SK-N-SH (cell line): ENCODE data around the gene PCK1. TPM values are rescaled to one million over a fixed set of nuclear protein-coding genes. Genes with fewer than 3 reads are reported as not detected.

Experiments
- CTCF ChIA-PET: fragments of 300-600, 350-600 bp; formaldehyde crosslinking; extraction: SDS; loops from one replicate; lab custom pipeline; 2021; lab: Yijun Ruan, JAX
- POLR2A ChIA-PET: fragments of 350-600 bp; sonication (Branson Sonifier 250); formaldehyde crosslinking; extraction: SDS; loops from one replicate; lab custom pipeline; 2020; ENCODE audit warnings: antibody characterized with exemption, inconsistent platforms; lab: Yijun Ruan, JAX
- DNase-seq: peaks from one replicate; pipeline ENCODE4 v3.0.0; 2012
- H2AFZ ChIP-seq: fragments of 200-600 bp; sonication (generic); 2 replicates; pipeline ENCODE4 v1.8.1; 2016; ENCODE audit warnings: antibody characterized with exemption, mild to moderate bottlenecking, low read depth
- H3F3A ChIP-seq: fragments of 200-600 bp; sonication (generic); replicated peaks from 2 replicates; pipeline ENCODE3; 2016; ENCODE audit warnings: antibody characterized with exemption, mild to moderate bottlenecking; ENCODE audit not compliant: insufficient read depth
- H3K27ac ChIP-seq, 2 experiments: fragments of 200-500 bp in 1 of 2; fragments of 200-600 bp in 1 of 2; sonication (Bioruptor generic) in 1 of 2; sonication (generic), shearing (Covaris generic) in 1 of 2; 2 replicates each; pipeline versions ENCODE4 v1.5.1 to v1.6.1; 2014 to 2016; ENCODE audit warnings: low read depth in 2 of 2, inconsistent platforms in 1 of 2, low read length in 1 of 2, mild to moderate bottlenecking in 1 of 2, mixed read lengths in 1 of 2
- H3K27me3 ChIP-seq: fragments of 200-600 bp; sonication (generic), shearing (Covaris generic); 2 replicates; pipeline ENCODE4 v1.6.1; 2016; ENCODE audit warnings: mixed run types; ENCODE audit not compliant: insufficient read depth
- H3K36me3 ChIP-seq, 2 experiments: fragments of 200-500 bp in 1 of 2; fragments of 200-600 bp in 1 of 2; sonication (Bioruptor generic) in 1 of 2; sonication (generic) in 1 of 2; replicated peaks in 1 of 2; 2 replicates each; pipeline versions ENCODE3 to v1.5.1; 2014 to 2016; ENCODE audit warnings: low read length in 1 of 2, mild to moderate bottlenecking in 1 of 2; ENCODE audit not compliant: insufficient read depth in 2 of 2, control insufficient read depth in 1 of 2
- H3K4me1 ChIP-seq, 2 experiments: fragments of 200-500 bp in 1 of 2; fragments of 200-600 bp in 1 of 2; sonication (Bioruptor generic) in 1 of 2; sonication (generic), shearing (Covaris generic) in 1 of 2; 2 replicates each; pipeline versions ENCODE4 v1.5.1 to v1.6.1; 2014 to 2016; ENCODE audit warnings: low read depth in 1 of 2, low read length in 1 of 2, mixed run types in 1 of 2; ENCODE audit not compliant: insufficient read depth in 2 of 2, control insufficient read depth in 1 of 2
- H3K4me2 ChIP-seq: fragments of 200-600 bp; sonication (generic), shearing (Covaris generic); 2 replicates; pipeline ENCODE4 v1.6.1; 2017; ENCODE audit warnings: mixed run types
- H3K4me3 ChIP-seq, 2 experiments: fragments of 200-500 bp in 1 of 2; fragments of 200-600 bp in 1 of 2; sonication (Bioruptor generic) in 1 of 2; sonication (generic), shearing (Covaris generic) in 1 of 2; 2 replicates each; pipeline versions ENCODE4 v1.5.1 to v1.8.1; 2014 to 2016; ENCODE audit warnings: low read depth in 2 of 2, inconsistent platforms in 1 of 2, low read length in 1 of 2, mild to moderate bottlenecking in 1 of 2, mixed read lengths in 1 of 2, moderate library complexity in 1 of 2
- H3K79me2 ChIP-seq: fragments of 200-600 bp; sonication (generic); 2 replicates; pipeline ENCODE4 v1.8.1; 2017; ENCODE audit warnings: mild to moderate bottlenecking; ENCODE audit not compliant: insufficient read depth
- H3K9ac ChIP-seq: fragments of 200-600 bp; sonication (generic); 2 replicates; pipeline ENCODE4 v1.6.1; 2017; ENCODE audit warnings: mixed run types
- H3K9me2 ChIP-seq: fragments of 200-600 bp; sonication (generic); 2 replicates; pipeline ENCODE4 v1.6.1; 2017; ENCODE audit warnings: mixed run types
- H3K9me3 ChIP-seq: fragments of 200-600 bp; sonication (generic); 2 replicates; pipeline ENCODE4 v1.6.1; 2017; ENCODE audit warnings: mixed run types, mild to moderate bottlenecking, moderate library complexity
- H4K20me1 ChIP-seq: fragments of 200-600 bp; sonication (generic); 2 replicates; pipeline ENCODE4 v1.6.1; 2017; ENCODE audit warnings: mild to moderate bottlenecking, mixed run types; ENCODE audit not compliant: insufficient read depth
- CHD2 ChIP-seq: fragments of 150-350 bp; IDR thresholded peaks from 2 replicates; pipeline ENCODE4 v1.6.1; 2018; ENCODE audit warnings: low read length; ENCODE audit not compliant: partially characterized antibody
- EZH2phosphoT487 ChIP-seq: fragments of 200-600 bp; sonication (generic); IDR thresholded peaks from 2 replicates; pipeline ENCODE4 v1.6.1; 2017; ENCODE audit warnings: low read depth, mixed run types, mild to moderate bottlenecking, antibody characterized with exemption, moderate library complexity, borderline replicate concordance
- GABPA ChIP-seq: IDR thresholded peaks from 2 replicates; pipeline ENCODE4 v1.4.0; 2012; ENCODE audit warnings: low read depth, mild to moderate bottlenecking
- GATA2 ChIP-seq: sonication (generic); formaldehyde crosslinking; IDR thresholded peaks from 2 replicates; pipeline ENCODE4 v1.5.0; 2020; ENCODE audit warnings: mild to moderate bottlenecking, missing genetic modification reagents
- MXI1 ChIP-seq: IDR thresholded peaks from 2 replicates; pipeline ENCODE4 v1.6.1; 2012; ENCODE audit warnings: mild to moderate bottlenecking, low read depth, low read length, improper control_type of control experiment
- NRF1 ChIP-seq: IDR thresholded peaks from 2 replicates; pipeline ENCODE4 v1.6.1; 2012; ENCODE audit warnings: low read depth, mild to moderate bottlenecking, low read length
- POLR2AphosphoS5 ChIP-seq: IDR thresholded peaks from 2 replicates; pipeline ENCODE4 v1.6.1; 2012; ENCODE audit warnings: low read depth, low read length
- RAD21 ChIP-seq: IDR thresholded peaks from 2 replicates; pipeline ENCODE4 v1.6.1; 2012; ENCODE audit warnings: mild to moderate bottlenecking, low read length
- RFX5 ChIP-seq: IDR thresholded peaks from 2 replicates; pipeline ENCODE4 v1.6.1; 2012; ENCODE audit warnings: mild to moderate bottlenecking, improper control_type of control experiment, low read length
- SIN3A ChIP-seq: IDR thresholded peaks from 2 replicates; pipeline ENCODE4 v1.6.1; 2012; ENCODE audit warnings: low read depth, mild to moderate bottlenecking, low read length, moderate library complexity, borderline replicate concordance
- SMC3 ChIP-seq: IDR thresholded peaks from 2 replicates; pipeline ENCODE4 v1.6.1; 2012; ENCODE audit warnings: low read depth, low read length, improper control_type of control experiment
- TAF1 ChIP-seq: IDR thresholded peaks from 2 replicates; pipeline ENCODE4 v1.6.1; 2012; ENCODE audit warnings: low read depth, mild to moderate bottlenecking, low read length, moderate library complexity, borderline replicate concordance
- YY1 ChIP-seq: IDR thresholded peaks from 2 replicates; pipeline ENCODE4 v1.4.0; 2012; ENCODE audit warnings: low read depth, mild to moderate bottlenecking
- WGBS: methylation state at CpG from one replicate; pipeline ENCODE4 v1.1.6; 2017; ENCODE audit warnings: low lambda C conversion rate; 5-methylcytosine and 5-hydroxymethylcytosine counted together
- polyA plus RNA-seq, 3 experiments: library from polyadenylated mRNA; depleted of rRNA; stranded (reverse); fragments of >200 nt; gene quantifications; 2 replicates each; pipeline ENCODE4 v1.2.3, GENCODE V29; 2012
- TF ChIP-seq, protein P1 (sequence below): fragments of 200-600 bp; sonication (generic); IDR thresholded peaks from 2 replicates; pipeline ENCODE4 v1.6.1; 2017; ENCODE audit warnings: antibody characterized with exemption, mild to moderate bottlenecking, moderate library complexity
- TF ChIP-seq, protein P2 (sequence below): IDR thresholded peaks from 2 replicates; pipeline ENCODE4 v1.4.0; 2012; ENCODE audit warnings: low read depth, borderline replicate concordance
- TF ChIP-seq, protein P3 (sequence below): IDR thresholded peaks from 2 replicates; pipeline ENCODE4 v1.4.0; 2012; ENCODE audit warnings: low read depth
- TF ChIP-seq, protein P4 (sequence below): fragments of 150-350 bp; IDR thresholded peaks from 2 replicates; pipeline ENCODE4 v1.6.1; 2016; ENCODE audit warnings: mild to moderate bottlenecking, low read depth, low read length

The PCK1 gene
- polyA plus RNA-seq, 1 of the 3 experiments (the other 2 are of a cell fraction), result not detected

DNA sequence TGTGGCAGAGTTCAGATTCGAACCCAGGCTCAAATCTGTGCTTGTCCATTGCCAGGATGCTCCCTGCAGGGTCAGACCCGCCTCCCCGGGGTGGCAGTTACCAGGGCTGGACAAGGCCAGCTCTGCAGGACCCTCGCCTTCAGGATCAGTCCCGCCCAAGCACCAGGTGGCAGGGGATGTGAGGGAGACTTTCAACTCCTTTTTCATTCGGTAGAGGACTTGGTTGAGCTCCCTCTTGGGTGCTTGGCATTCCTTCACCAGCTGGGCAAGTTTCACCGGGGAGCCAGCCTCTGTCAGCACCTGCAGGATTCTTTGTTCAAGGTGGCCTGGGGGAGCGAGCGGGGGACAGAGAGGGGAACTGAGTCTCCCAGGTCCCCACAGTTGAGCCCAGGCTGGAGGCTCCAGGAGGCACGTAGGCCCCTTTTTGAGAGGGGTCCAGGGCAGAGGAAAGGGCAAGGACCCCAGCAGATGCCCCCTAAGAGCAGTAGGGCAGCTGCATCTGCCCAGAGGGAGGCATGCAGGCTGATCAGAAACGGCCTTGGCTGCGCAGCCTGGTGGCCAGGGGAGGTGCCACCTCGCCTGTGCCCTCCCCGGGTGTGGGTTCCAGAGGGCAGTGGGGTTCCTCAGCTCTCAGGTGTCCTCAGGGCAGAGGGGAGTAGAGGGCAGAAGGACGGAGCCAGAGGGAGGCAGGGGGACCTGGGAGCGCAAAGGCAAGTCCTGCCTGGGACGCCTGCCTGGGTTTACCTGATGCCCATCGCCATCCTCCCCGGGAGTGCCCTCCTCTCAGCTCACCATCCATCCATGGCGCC, 55.4 kb downstream of the PCK1 start:
- no peaks in the 10 kb centered on the region; the same call in 1 of the 2 replicates for H3K27me3 ChIP-seq
- TF ChIP-seq YY1, result no peak
- TF ChIP-seq, protein P1, sequence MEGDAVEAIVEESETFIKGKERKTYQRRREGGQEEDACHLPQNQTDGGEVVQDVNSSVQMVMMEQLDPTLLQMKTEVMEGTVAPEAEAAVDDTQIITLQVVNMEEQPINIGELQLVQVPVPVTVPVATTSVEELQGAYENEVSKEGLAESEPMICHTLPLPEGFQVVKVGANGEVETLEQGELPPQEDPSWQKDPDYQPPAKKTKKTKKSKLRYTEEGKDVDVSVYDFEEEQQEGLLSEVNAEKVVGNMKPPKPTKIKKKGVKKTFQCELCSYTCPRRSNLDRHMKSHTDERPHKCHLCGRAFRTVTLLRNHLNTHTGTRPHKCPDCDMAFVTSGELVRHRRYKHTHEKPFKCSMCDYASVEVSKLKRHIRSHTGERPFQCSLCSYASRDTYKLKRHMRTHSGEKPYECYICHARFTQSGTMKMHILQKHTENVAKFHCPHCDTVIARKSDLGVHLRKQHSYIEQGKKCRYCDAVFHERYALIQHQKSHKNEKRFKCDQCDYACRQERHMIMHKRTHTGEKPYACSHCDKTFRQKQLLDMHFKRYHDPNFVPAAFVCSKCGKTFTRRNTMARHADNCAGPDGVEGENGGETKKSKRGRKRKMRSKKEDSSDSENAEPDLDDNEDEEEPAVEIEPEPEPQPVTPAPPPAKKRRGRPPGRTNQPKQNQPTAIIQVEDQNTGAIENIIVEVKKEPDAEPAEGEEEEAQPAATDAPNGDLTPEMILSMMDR, result no peak
- TF ChIP-seq, all 33 proteins: peak for 0
- CTCF ChIA-PET, result interaction anchor here (0.8 to 6.0 kb wide), 6 partner anchors 8 to 594 kb away, joined by 3 to 31 read pairs (median 5); no protein-coding TSS in a partner anchor
- 54% methylated on average over 10 of the region's 20 CpGs for WGBS
- Histone ChIP-seq H3K4me1 (no peaks in the 10 kb centered on the region), H3K27ac (no peak overlapping the region), H3K4me3 (no peak overlapping the region), H3K9me3 (no peaks in the 10 kb centered on the region), H2AFZ (no peak overlapping the region), H3K4me2 (no peak overlapping the region), H3K9me2 (no peaks in the 10 kb centered on the region), H3K36me3 (no peaks in the 10 kb centered on the region), H3K9ac (no peak overlapping the region), H3K79me2 (no peaks in the 10 kb centered on the region), H4K20me1 (no peaks in the 10 kb centered on the region), H3F3A (no peaks in the 10 kb centered on the region)
- POLR2A ChIA-PET, result no interaction called here
- DNase-seq, result no peak

DNA sequence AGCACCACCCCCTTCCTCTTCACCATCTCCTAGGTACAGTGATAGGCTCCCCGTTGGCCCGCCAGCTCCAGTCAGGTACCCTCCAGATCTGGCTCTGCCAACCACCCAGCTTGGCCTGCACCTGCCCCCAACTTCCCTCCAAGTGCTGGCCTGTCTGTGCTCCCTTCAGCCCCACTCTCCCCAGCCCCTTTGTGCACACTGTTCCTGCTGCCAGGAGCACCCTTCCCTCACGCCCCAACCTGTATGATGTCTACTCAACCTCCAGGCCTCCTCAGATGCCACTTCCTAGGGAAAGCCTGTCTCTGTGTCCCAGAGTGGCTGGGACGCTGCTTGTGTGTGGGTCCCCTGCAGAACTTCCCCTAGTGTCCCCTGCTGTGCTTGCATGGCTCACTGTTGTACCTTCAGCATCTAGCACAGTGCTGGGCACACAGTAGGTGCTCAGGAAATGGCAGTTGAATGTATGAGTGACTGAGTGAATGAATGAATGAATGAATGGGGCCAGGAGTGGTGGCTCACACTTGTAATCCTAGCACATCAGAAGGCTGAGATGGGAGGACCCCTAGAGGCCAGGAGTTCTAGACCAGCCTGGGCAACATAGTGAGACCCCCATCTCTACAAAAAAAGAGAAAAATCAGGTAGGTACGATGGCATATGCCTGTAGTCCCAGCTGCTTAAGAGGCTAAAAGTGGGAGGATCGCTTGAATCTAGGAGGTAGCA, 56.3 kb downstream of the PCK1 start:
- CTCF ChIA-PET, result interaction anchor here (0.8 to 6.0 kb wide), 7 partner anchors 11 to 596 kb away, joined by 3 to 31 read pairs (median 3); no protein-coding TSS in a partner anchor
- Histone ChIP-seq H3K9me3 (no peaks in the 10 kb centered on the region), H2AFZ (no peak overlapping the region), H3K9me2 (no peaks in the 10 kb centered on the region), H3K79me2 (no peaks in the 10 kb centered on the region), H3K27me3 (no peaks in the 10 kb centered on the region; the same call in 1 of the 2 replicates), H3K4me1 (no peaks in the 10 kb centered on the region), H3K4me2 (no peak overlapping the region), H3F3A (no peaks in the 10 kb centered on the region), H3K36me3 (no peaks in the 10 kb centered on the region), H3K4me3 (no peak overlapping the region), H4K20me1 (no peaks in the 10 kb centered on the region), H3K9ac (no peak overlapping the region), H3K27ac (no peak overlapping the region)
- POLR2A ChIA-PET, result no interaction called here
- WGBS, result 71% methylated on average over 6 of the region's 6 CpGs
- DNase-seq, result no peak
- no peak for TF ChIP-seq RFX5
- no peak for TF ChIP-seq GABPA
- no peak for TF ChIP-seq SMC3
- TF ChIP-seq, protein P2, sequence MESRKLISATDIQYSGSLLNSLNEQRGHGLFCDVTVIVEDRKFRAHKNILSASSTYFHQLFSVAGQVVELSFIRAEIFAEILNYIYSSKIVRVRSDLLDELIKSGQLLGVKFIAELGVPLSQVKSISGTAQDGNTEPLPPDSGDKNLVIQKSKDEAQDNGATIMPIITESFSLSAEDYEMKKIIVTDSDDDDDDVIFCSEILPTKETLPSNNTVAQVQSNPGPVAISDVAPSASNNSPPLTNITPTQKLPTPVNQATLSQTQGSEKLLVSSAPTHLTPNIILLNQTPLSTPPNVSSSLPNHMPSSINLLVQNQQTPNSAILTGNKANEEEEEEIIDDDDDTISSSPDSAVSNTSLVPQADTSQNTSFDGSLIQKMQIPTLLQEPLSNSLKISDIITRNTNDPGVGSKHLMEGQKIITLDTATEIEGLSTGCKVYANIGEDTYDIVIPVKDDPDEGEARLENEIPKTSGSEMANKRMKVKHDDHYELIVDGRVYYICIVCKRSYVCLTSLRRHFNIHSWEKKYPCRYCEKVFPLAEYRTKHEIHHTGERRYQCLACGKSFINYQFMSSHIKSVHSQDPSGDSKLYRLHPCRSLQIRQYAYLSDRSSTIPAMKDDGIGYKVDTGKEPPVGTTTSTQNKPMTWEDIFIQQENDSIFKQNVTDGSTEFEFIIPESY, result no peak
- no peak for TF ChIP-seq TAF1
- TF ChIP-seq, protein P1, result no peak
- TF ChIP-seq EZH2phosphoT487, result no peak
- TF ChIP-seq RAD21, result no peak
- no peak for TF ChIP-seq CHD2
- no peak for TF ChIP-seq NRF1
- TF ChIP-seq GATA2, result no peak
- no peak for TF ChIP-seq SIN3A
- no peak for TF ChIP-seq MXI1
- TF ChIP-seq, protein P3, sequence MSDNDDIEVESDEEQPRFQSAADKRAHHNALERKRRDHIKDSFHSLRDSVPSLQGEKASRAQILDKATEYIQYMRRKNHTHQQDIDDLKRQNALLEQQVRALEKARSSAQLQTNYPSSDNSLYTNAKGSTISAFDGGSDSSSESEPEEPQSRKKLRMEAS, result no peak
- TF ChIP-seq POLR2AphosphoS5, result no peak
- TF ChIP-seq, protein P4, sequence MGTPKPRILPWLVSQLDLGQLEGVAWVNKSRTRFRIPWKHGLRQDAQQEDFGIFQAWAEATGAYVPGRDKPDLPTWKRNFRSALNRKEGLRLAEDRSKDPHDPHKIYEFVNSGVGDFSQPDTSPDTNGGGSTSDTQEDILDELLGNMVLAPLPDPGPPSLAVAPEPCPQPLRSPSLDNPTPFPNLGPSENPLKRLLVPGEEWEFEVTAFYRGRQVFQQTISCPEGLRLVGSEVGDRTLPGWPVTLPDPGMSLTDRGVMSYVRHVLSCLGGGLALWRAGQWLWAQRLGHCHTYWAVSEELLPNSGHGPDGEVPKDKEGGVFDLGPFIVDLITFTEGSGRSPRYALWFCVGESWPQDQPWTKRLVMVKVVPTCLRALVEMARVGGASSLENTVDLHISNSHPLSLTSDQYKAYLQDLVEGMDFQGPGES, result no peak
